B cell (primary cell): Measurements from ENCODE around the gene YARS1. TPM values are rescaled to one million over a fixed set of nuclear protein-coding genes. Genes with fewer than 3 reads are reported as not detected.

Source experiments
- ATAC-seq: fragments of 200-7000 bp; cut with Tn5 transposase; one replicate; pipeline ENCODE4 v1.10.0; 2021; ENCODE audit warnings: low read depth, mild to moderate bottlenecking, moderate number of reproducible peaks, moderate library complexity
- CTCF ChIA-PET: fragments of 350-600 bp; sonication (Branson Sonifier 250); formaldehyde crosslinking; loops from one replicate; lab custom pipeline; 2021; ENCODE audit warnings: antibody characterized with exemption, inconsistent platforms; lab: Charles Lee
- POLR2A ChIA-PET: fragments of 350-600 bp; sonication (Branson Sonifier 250); formaldehyde crosslinking; loops from one replicate; lab custom pipeline; 2021; ENCODE audit warnings: antibody characterized with exemption; lab: Charles Lee
- DNase-seq: peaks from one replicate; pipeline ENCODE4 v3.0.0; 2013
- H2AFZ ChIP-seq: 2 replicates; pipeline ENCODE4 v1.6.1; 2012; ENCODE audit warnings: mild to moderate bottlenecking, low read depth, low read length; ENCODE audit not compliant: insufficient read depth, poor library complexity, severe bottlenecking
- H3K27ac ChIP-seq, 2 donors: 1 replicate in 1 of 2; 2 replicates in 1 of 2; pipeline ENCODE4 v1.5.1; 2012 to 2013; ENCODE audit warnings: low read length in 2 of 2, mild to moderate bottlenecking in 2 of 2, moderate library complexity in 1 of 2
- H3K27me3 ChIP-seq, 4 experiments: fragments of 200-600 bp in 1 of 4; sonication (generic) in 1 of 4; replicated peaks in 1 of 4; 1 replicate in 2 of 4; 2 replicates in 2 of 4; pipeline versions ENCODE4 v1.6.1 to v1.7.0; 2013 to 2016; ENCODE audit warnings: low read length in 3 of 4, mild to moderate bottlenecking in 2 of 4, mixed read lengths in 1 of 4, moderate library complexity in 1 of 4; ENCODE audit not compliant: insufficient read depth in 4 of 4, control insufficient read depth in 3 of 4; ENCODE audit errors: control extremely low read depth in 1 of 4
- H3K36me3 ChIP-seq, 2 experiments: replicated peaks in 1 of 2; 1 replicate in 1 of 2; 2 replicates in 1 of 2; pipeline versions ENCODE4 v1.6.1 to v1.7.1; 2013; ENCODE audit warnings: low read length in 1 of 2; ENCODE audit not compliant: insufficient read depth in 2 of 2, control insufficient read depth in 1 of 2; ENCODE audit errors: control extremely low read depth in 1 of 2, extremely low read depth in 1 of 2
- H3K4me1 ChIP-seq, 2 donors: fragments of 200-600 bp in 1 of 2; sonication (generic) in 1 of 2; 1 replicate in 1 of 2; 2 replicates in 1 of 2; pipeline versions ENCODE4 v1.5.1 to v1.6.1; 2013 to 2017; ENCODE audit warnings: low read length in 2 of 2; ENCODE audit not compliant: control insufficient read depth in 2 of 2, insufficient read depth in 2 of 2
- H3K4me2 ChIP-seq: replicated peaks from 2 replicates; pipeline ENCODE3; 2012; ENCODE audit warnings: mild to moderate bottlenecking, low read depth, low read length; ENCODE audit not compliant: poor library complexity, severe bottlenecking
- H3K4me3 ChIP-seq, 5 experiments: fragments of 200-600 bp in 1 of 5; sonication (generic) in 1 of 5; 1 replicate in 3 of 5; 2 replicates in 2 of 5; pipeline versions ENCODE4 v1.5.1 to v1.7.0; 2011 to 2016; ENCODE audit warnings: low read length in 4 of 5, mild to moderate bottlenecking in 4 of 5, low read depth in 2 of 5, control low read depth in 1 of 5, moderate library complexity in 1 of 5; ENCODE audit not compliant: insufficient read depth in 1 of 5; ENCODE audit errors: control extremely low read depth in 1 of 5, extremely low read depth in 1 of 5
- H3K79me2 ChIP-seq: fragments of 200-600 bp; sonication (generic); one replicate; pipeline ENCODE4 v1.6.0; 2016; ENCODE audit warnings: low read length; ENCODE audit not compliant: control insufficient read depth, insufficient read depth
- H3K9ac ChIP-seq: fragments of 200-600 bp; sonication (generic); 2 replicates; pipeline ENCODE4 v1.6.1; 2017; ENCODE audit warnings: mild to moderate bottlenecking, low read length, moderate library complexity
- H3K9me3 ChIP-seq, 3 donors: one replicate each; pipeline versions ENCODE4 v1.6.1 to v1.7.1; 2013; ENCODE audit warnings: low read length in 2 of 3; ENCODE audit not compliant: control insufficient read depth in 2 of 3, insufficient read depth in 1 of 3; ENCODE audit errors: control extremely low read depth in 1 of 3
- H4K20me1 ChIP-seq: 2 replicates; pipeline ENCODE4 v1.6.0; 2012; ENCODE audit warnings: mild to moderate bottlenecking, low read length; ENCODE audit not compliant: insufficient read depth, control insufficient read depth, poor library complexity, severe bottlenecking
- H3K27ac Mint-ChIP-seq: one replicate; pipeline ENCODE4 v1.8.0; 2021; ENCODE audit warnings: mixed read lengths
- H3K27me3 Mint-ChIP-seq: one replicate; pipeline ENCODE4 v1.8.0; 2021; ENCODE audit warnings: mixed read lengths
- H3K4me1 Mint-ChIP-seq: one replicate; pipeline ENCODE4 v1.8.0; 2021; ENCODE audit warnings: mixed read lengths
- H3K4me3 Mint-ChIP-seq: one replicate; pipeline ENCODE4 v1.8.0; 2021; ENCODE audit warnings: mixed read lengths
- H3K9me3 Mint-ChIP-seq: one replicate; pipeline ENCODE4 v1.8.0; 2022; ENCODE audit warnings: mixed read lengths; ENCODE audit not compliant: insufficient read depth
- EZH2 ChIP-seq: IDR thresholded peaks from 2 replicates; pipeline ENCODE4 v1.6.1; 2012; ENCODE audit warnings: borderline replicate concordance, low read depth, mild to moderate bottlenecking, moderate library complexity, low read length; ENCODE audit not compliant: insufficient read depth, poor library complexity, severe bottlenecking
- WGBS: methylation state at CpG from one replicate; pipeline ENCODE4 v1.1.5; 2013; ENCODE audit warnings: missing lambda C conversion rate; ENCODE audit not compliant: insufficient coverage; 5-methylcytosine and 5-hydroxymethylcytosine counted together
- intact Hi-C: fragments of 100-400 bp; cut with micrococcal nuclease; formaldehyde crosslinking; loops from one replicate; pipeline ENCODE4 v1.10.0; 2022
- polyA plus RNA-seq: library from polyadenylated mRNA; depleted of rRNA; stranded (reverse); fragments of >200 nt; gene quantifications from 2 replicates; pipeline ENCODE4 v1.2.3, GENCODE V29; 2012
- total RNA-seq, 2 donors: library from RNA; stranded (reverse); fragments of 120-200 nt in 1 of 2; gene quantifications; 1 replicate in 1 of 2; 2 replicates in 1 of 2; pipeline versions ENCODE4 v1.2.3 to v1.2.4, GENCODE V29; 2013 to 2022
- TF ChIP-seq, protein P1 (sequence below): fragments of 200-600 bp; IDR thresholded peaks from one replicate; pipeline ENCODE4 v1.8.0; 2022; ENCODE audit warnings: antibody characterized with exemption, mild to moderate bottlenecking

The YARS1 gene
- total and polyA plus RNA-seq, 2 donors (not counting 1 experiment from before 2014, with no cell fraction given) = 33.0 to 73.2 TPM

GRCh38 chr1:32736812-32737791 is 80.1 kb downstream of the YARS1 start:
- H3K4me1 ChIP-seq = peaks cover 7 to 11% of the 10 kb centered on the region in 2 donors
- H4K20me1 ChIP-seq = no peaks in the 10 kb centered on the region
- H3K27me3 ChIP-seq = peaks cover 0 to 22% (median 12%) of the 10 kb centered on the region in 4 experiments
- ChIA-PET CTCF (no interaction called here), POLR2A (no interaction called here)
- no peak for DNase-seq
- intact Hi-C loops = no loop called here
- H3K9me3 Mint-ChIP-seq = no peaks in the 10 kb centered on the region
- H3K4me1 Mint-ChIP-seq = peaks cover 2% of the 10 kb centered on the region
- no peak overlapping the region for H3K4me3 ChIP-seq
- WGBS = 95% methylated on average over 3 of the region's 7 CpGs
- no peak overlapping the region for H3K27ac Mint-ChIP-seq
- TF ChIP-seq, protein P1, sequence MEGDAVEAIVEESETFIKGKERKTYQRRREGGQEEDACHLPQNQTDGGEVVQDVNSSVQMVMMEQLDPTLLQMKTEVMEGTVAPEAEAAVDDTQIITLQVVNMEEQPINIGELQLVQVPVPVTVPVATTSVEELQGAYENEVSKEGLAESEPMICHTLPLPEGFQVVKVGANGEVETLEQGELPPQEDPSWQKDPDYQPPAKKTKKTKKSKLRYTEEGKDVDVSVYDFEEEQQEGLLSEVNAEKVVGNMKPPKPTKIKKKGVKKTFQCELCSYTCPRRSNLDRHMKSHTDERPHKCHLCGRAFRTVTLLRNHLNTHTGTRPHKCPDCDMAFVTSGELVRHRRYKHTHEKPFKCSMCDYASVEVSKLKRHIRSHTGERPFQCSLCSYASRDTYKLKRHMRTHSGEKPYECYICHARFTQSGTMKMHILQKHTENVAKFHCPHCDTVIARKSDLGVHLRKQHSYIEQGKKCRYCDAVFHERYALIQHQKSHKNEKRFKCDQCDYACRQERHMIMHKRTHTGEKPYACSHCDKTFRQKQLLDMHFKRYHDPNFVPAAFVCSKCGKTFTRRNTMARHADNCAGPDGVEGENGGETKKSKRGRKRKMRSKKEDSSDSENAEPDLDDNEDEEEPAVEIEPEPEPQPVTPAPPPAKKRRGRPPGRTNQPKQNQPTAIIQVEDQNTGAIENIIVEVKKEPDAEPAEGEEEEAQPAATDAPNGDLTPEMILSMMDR = no peak
- TF ChIP-seq EZH2 = no peak
- H3K9me3 ChIP-seq = peaks cover 0 to 13% (median 0%) of the 10 kb centered on the region in 3 donors
- no peak overlapping the region for H3K27ac ChIP-seq
- no peaks in the 10 kb centered on the region for H3K36me3 ChIP-seq
- peaks cover 18% of the 10 kb centered on the region for H3K27me3 Mint-ChIP-seq
- H3K79me2 ChIP-seq = no peaks in the 10 kb centered on the region
- ATAC-seq = no peak
- no peak overlapping the region for H2AFZ ChIP-seq
- H3K9ac ChIP-seq = no peak overlapping the region
- H3K4me3 Mint-ChIP-seq = no peak overlapping the region
- no peak overlapping the region for H3K4me2 ChIP-seq
